ENCODE results near the gene GFER.

Gene GFER

DNA sequence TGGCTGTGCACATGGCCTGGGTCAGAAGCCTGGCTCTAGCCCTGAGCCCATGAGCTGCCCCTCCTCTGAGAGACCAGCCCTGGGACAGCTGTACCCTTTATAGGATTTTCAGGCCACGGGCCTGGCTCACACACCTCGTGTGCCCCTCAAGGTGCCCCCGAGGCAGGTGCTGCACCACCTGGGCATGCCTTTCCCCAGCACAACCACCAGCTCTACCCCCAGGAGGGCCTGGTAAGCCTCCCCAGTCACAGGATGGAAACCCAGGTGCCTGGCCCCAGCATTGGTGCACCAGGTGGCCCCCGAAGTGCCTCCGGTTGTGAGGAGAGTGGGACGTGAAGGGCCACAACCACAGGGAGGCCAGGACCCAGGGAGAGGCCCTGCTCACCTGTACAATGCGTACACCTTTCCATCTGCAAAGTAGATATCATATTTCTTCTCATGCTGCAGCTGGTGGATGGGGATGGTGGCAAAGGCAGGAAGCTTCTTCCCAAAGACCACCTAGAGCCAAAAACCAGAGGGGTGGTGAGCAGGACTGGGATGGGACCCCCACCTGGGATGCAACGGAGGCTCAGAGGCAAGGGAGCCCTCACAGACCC lies 19.3 kb downstream of the GFER start:
- Histone ChIP-seq H3K18ac (ENCODE audit: low read length) (no peak overlapping the region), H3K9ac (ENCODE audit: low read length) (no peak overlapping the region), H3K27me3 (ENCODE audit: insufficient read depth, low read length) (no peaks in the 10 kb centered on the region), H2AK5ac (ENCODE audit: low read length) (no peak overlapping the region), H3K36me3 (ENCODE audit: control insufficient read depth in 1 of 2, insufficient read depth in 2 of 2, low read length in 2 of 2) (peaks cover 58 to 61% of the 10 kb centered on the region in 2 experiments), H2AFZ (ENCODE audit: insufficient read depth, low read length, poor library complexity) (no peak overlapping the region), H3K4me3 (ENCODE audit: low read depth, low read length) (no peak overlapping the region), H3K79me1 (ENCODE audit: low read length) (no peaks in the 10 kb centered on the region), H3K79me2 (ENCODE audit: control insufficient read depth, insufficient read depth, low read length, poor library complexity) (peaks cover 6% of the 10 kb centered on the region), H4K12ac (ENCODE audit: low read depth, low read length) (peak overlapping the region; percentile 20), H4K8ac (ENCODE audit: low read depth, low read length) (no peak overlapping the region), H3K23ac (ENCODE audit: low read length) (no peak overlapping the region), H3K27ac (ENCODE audit: low read depth, low read length) (no peak overlapping the region), H2BK12ac (ENCODE audit: low read length) (no peak overlapping the region), H3K9me3 (ENCODE audit: insufficient read depth, low read depth, low read length) (peaks cover 1% of the 10 kb centered on the region), H4K91ac (ENCODE audit: low read depth, low read length) (no peak overlapping the region), H3K4ac (ENCODE audit: low read depth, low read length) (no peak overlapping the region), H3K14ac (ENCODE audit: low read length) (no peak overlapping the region), H2BK5ac (ENCODE audit: low read depth, low read length, poor library complexity) (no peak overlapping the region), H3K4me1 (ENCODE audit: control insufficient read depth in 1 of 2, insufficient read depth in 2 of 2, low read length in 2 of 2) (peaks cover 5 to 15% of the 10 kb centered on the region in 2 experiments), H2BK120ac (ENCODE audit: insufficient read depth, low read length, poor library complexity) (no peak overlapping the region), H3K4me2 (ENCODE audit: low read length) (no peak overlapping the region)
- DNase-seq: no peak
- WGBS (ENCODE audit: extremely low coverage, insufficient coverage, insufficient read length): no CpG with 5 or more reads among the region's 8 CpGs

GRCh38 chr16:2003827-2004641 lies 20.0 kb downstream of the GFER start:
- WGBS (ENCODE audit: extremely low coverage, insufficient coverage, insufficient read length): no CpG with 5 or more reads among the region's 36 CpGs
- Histone ChIP-seq H4K91ac (ENCODE audit: low read depth, low read length) (no peak overlapping the region), H3K4me2 (ENCODE audit: low read length) (peak overlapping the region; percentile 25), H3K4ac (ENCODE audit: low read depth, low read length) (no peak overlapping the region), H3K4me1 (ENCODE audit: control insufficient read depth in 1 of 2, insufficient read depth in 2 of 2, low read length in 2 of 2) (peaks cover 8 to 20% of the 10 kb centered on the region in 2 experiments), H3K14ac (ENCODE audit: low read length) (no peak overlapping the region), H3K27ac (ENCODE audit: low read depth, low read length) (no peak overlapping the region), H3K79me2 (ENCODE audit: control insufficient read depth, insufficient read depth, low read length, poor library complexity) (peaks cover 6% of the 10 kb centered on the region), H3K4me3 (ENCODE audit: low read depth, low read length) (no peak overlapping the region), H3K79me1 (ENCODE audit: low read length) (no peaks in the 10 kb centered on the region), H3K18ac (ENCODE audit: low read length) (no peak overlapping the region), H4K12ac (ENCODE audit: low read depth, low read length) (no peak overlapping the region), H3K36me3 (ENCODE audit: control insufficient read depth in 1 of 2, insufficient read depth in 2 of 2, low read length in 2 of 2) (peaks cover 51 to 54% of the 10 kb centered on the region in 2 experiments), H2AFZ (ENCODE audit: insufficient read depth, low read length, poor library complexity) (no peak overlapping the region), H2BK120ac (ENCODE audit: insufficient read depth, low read length, poor library complexity) (no peak overlapping the region), H3K23ac (ENCODE audit: low read length) (no peak overlapping the region), H3K27me3 (ENCODE audit: insufficient read depth, low read length) (no peaks in the 10 kb centered on the region), H2BK12ac (ENCODE audit: low read length) (no peak overlapping the region), H2BK5ac (ENCODE audit: low read depth, low read length, poor library complexity) (no peak overlapping the region), H3K9me3 (ENCODE audit: insufficient read depth, low read depth, low read length) (peaks cover 1% of the 10 kb centered on the region), H3K9ac (ENCODE audit: low read length) (no peak overlapping the region), H2AK5ac (ENCODE audit: low read length) (no peak overlapping the region), H4K8ac (ENCODE audit: low read depth, low read length) (peak overlapping the region; percentile 7)
- DNase-seq: peak; percentile 90 to 91

DNA sequence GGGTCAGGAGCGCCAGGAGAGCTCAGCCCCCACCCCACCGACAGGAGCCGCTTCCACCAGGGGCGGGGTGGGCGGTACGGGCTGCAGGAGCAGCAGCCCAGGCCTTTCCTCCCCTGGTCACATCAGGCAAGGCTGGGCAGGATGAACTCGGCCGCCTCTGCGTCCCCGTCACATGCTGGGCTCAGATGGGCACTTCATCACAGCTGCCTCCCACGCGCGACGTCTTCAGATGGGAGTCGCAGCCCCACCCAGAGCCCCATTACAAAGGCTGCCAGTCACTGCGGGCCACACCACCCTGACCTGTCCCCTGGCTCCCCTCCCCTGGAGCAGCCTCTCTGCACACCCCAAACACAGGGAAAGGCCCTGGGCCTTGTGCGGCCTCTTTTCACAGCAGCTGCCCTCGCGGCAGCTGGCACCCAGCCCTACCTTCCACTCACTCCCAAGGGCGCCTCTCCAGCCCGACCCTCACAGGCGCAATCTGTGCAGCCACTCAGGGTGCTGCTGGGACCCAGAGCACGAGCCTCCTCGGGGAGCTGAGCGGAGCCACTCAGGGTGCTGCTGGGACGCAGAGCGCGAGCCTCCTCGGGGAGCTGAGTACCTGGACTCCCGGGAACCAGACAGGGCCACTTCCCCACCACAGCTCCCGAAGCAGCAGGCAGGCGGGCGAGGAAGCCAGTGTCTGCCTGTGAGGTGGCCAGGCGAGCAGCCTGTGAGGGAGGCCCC lies 21.0 kb downstream of the GFER start:
- H4K8ac ChIP-seq (ENCODE audit: low read depth, low read length): no peak overlapping the region
- no peak overlapping the region for H3K4me2 ChIP-seq (ENCODE audit: low read length)
- no CpG with 5 or more reads among the region's 34 CpGs for WGBS (ENCODE audit: extremely low coverage, insufficient coverage, insufficient read length)
- no peak for DNase-seq
- H2AK5ac ChIP-seq (ENCODE audit: low read length): no peak overlapping the region
- H4K12ac ChIP-seq (ENCODE audit: low read depth, low read length): no peak overlapping the region
- peaks cover 7% of the 10 kb centered on the region for H3K79me1 ChIP-seq (ENCODE audit: low read length)
- peaks cover 8 to 20% of the 10 kb centered on the region in 2 experiments for H3K4me1 ChIP-seq (ENCODE audit: control insufficient read depth in 1 of 2, insufficient read depth in 2 of 2, low read length in 2 of 2)
- no peak overlapping the region for H3K27ac ChIP-seq (ENCODE audit: low read depth, low read length)
- H3K23ac ChIP-seq (ENCODE audit: low read length): no peak overlapping the region
- no peaks in the 10 kb centered on the region for H3K27me3 ChIP-seq (ENCODE audit: insufficient read depth, low read length)
- H2BK5ac ChIP-seq (ENCODE audit: low read depth, low read length, poor library complexity): no peak overlapping the region
- peaks cover 13% of the 10 kb centered on the region for H3K79me2 ChIP-seq (ENCODE audit: control insufficient read depth, insufficient read depth, low read length, poor library complexity)
- no peak overlapping the region for H3K14ac ChIP-seq (ENCODE audit: low read length)
- no peak overlapping the region for H2AFZ ChIP-seq (ENCODE audit: insufficient read depth, low read length, poor library complexity)
- H3K4me3 ChIP-seq (ENCODE audit: low read depth, low read length): no peak overlapping the region
- no peak overlapping the region for H3K18ac ChIP-seq (ENCODE audit: low read length)
- no peak overlapping the region for H4K91ac ChIP-seq (ENCODE audit: low read depth, low read length)
- no peak overlapping the region for H2BK120ac ChIP-seq (ENCODE audit: insufficient read depth, low read length, poor library complexity)
- no peak overlapping the region for H3K4ac ChIP-seq (ENCODE audit: low read depth, low read length)
- no peak overlapping the region for H3K9ac ChIP-seq (ENCODE audit: low read length)
- peaks cover 42 to 45% of the 10 kb centered on the region in 2 experiments for H3K36me3 ChIP-seq (ENCODE audit: control insufficient read depth in 1 of 2, insufficient read depth in 2 of 2, low read length in 2 of 2)
- H3K9me3 ChIP-seq (ENCODE audit: insufficient read depth, low read depth, low read length): peaks cover 1% of the 10 kb centered on the region
- H2BK12ac ChIP-seq (ENCODE audit: low read length): no peak overlapping the region

GRCh38 chr16:2005646-2006045 lies 21.7 kb downstream of the GFER start:
- H3K79me2 ChIP-seq (ENCODE audit: control insufficient read depth, insufficient read depth, low read length, poor library complexity): peaks cover 13% of the 10 kb centered on the region
- no peak overlapping the region for H3K4me2 ChIP-seq (ENCODE audit: low read length)
- H2BK12ac ChIP-seq (ENCODE audit: low read length): no peak overlapping the region
- H3K4me3 ChIP-seq (ENCODE audit: low read depth, low read length): no peak overlapping the region
- H3K9ac ChIP-seq (ENCODE audit: low read length): no peak overlapping the region
- H4K8ac ChIP-seq (ENCODE audit: low read depth, low read length): no peak overlapping the region
- H3K4ac ChIP-seq (ENCODE audit: low read depth, low read length): no peak overlapping the region
- H2BK5ac ChIP-seq (ENCODE audit: low read depth, low read length, poor library complexity): no peak overlapping the region
- DNase-seq: no peak
- peaks cover 36 to 39% of the 10 kb centered on the region in 2 experiments for H3K36me3 ChIP-seq (ENCODE audit: control insufficient read depth in 1 of 2, insufficient read depth in 2 of 2, low read length in 2 of 2)
- H4K12ac ChIP-seq (ENCODE audit: low read depth, low read length): no peak overlapping the region
- no peak overlapping the region for H3K18ac ChIP-seq (ENCODE audit: low read length)
- no peak overlapping the region for H2BK120ac ChIP-seq (ENCODE audit: insufficient read depth, low read length, poor library complexity)
- no peak overlapping the region for H3K27ac ChIP-seq (ENCODE audit: low read depth, low read length)
- no peak overlapping the region for H2AFZ ChIP-seq (ENCODE audit: insufficient read depth, low read length, poor library complexity)
- H3K14ac ChIP-seq (ENCODE audit: low read length): no peak overlapping the region
- peaks cover 7% of the 10 kb centered on the region for H3K79me1 ChIP-seq (ENCODE audit: low read length)
- H3K23ac ChIP-seq (ENCODE audit: low read length): no peak overlapping the region
- no peaks in the 10 kb centered on the region for H3K27me3 ChIP-seq (ENCODE audit: insufficient read depth, low read length)
- H2AK5ac ChIP-seq (ENCODE audit: low read length): no peak overlapping the region
- peaks cover 13 to 25% of the 10 kb centered on the region in 2 experiments for H3K4me1 ChIP-seq (ENCODE audit: control insufficient read depth in 1 of 2, insufficient read depth in 2 of 2, low read length in 2 of 2)
- H4K91ac ChIP-seq (ENCODE audit: low read depth, low read length): no peak overlapping the region
- WGBS (ENCODE audit: extremely low coverage, insufficient coverage, insufficient read length): no CpG with 5 or more reads among the region's 21 CpGs
- peaks cover 1% of the 10 kb centered on the region for H3K9me3 ChIP-seq (ENCODE audit: insufficient read depth, low read depth, low read length)
